ENCODE results near the gene GATM.

Gene GATM

DNA sequence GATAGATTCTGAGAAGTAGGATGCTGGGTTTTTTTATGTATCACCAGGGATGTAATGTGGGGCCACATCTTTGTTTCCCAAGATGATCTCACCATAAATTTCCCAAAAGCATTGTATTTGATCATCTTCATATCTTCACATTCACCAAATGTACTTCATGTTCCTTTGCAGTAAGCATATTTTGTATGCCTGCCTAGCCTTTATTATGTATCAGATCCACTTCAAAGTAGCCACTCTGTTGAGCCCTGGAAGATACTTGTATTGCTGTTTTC is 14.2 kb upstream of the GATM start:
- TF ChIP-seq SPI1 (IDR thresholded peaks at IDR 0.05; ENCODE audit: low read depth, low read length) (no peak), POLR2A (IDR thresholded peaks at IDR 0.05; ENCODE audit: low read depth, low read length) (no peak), POLR2AphosphoS5 (IDR thresholded peaks at IDR 0.05; ENCODE audit: low read depth, low read length) (no peak), POU2F2 (IDR thresholded peaks at IDR 0.05; ENCODE audit: low read depth, low read length) (no peak), PAX5 (IDR thresholded peaks at IDR 0.05; ENCODE audit: insufficient read depth, low read length, severe bottlenecking) (no peak), TAF1 (IDR thresholded peaks at IDR 0.05; ENCODE audit: low read depth, low read length) (no peak)
- DNase-seq (ENCODE audit: insufficient read length, low spot score) (no peak), FAIRE-seq (no peak)

DNA sequence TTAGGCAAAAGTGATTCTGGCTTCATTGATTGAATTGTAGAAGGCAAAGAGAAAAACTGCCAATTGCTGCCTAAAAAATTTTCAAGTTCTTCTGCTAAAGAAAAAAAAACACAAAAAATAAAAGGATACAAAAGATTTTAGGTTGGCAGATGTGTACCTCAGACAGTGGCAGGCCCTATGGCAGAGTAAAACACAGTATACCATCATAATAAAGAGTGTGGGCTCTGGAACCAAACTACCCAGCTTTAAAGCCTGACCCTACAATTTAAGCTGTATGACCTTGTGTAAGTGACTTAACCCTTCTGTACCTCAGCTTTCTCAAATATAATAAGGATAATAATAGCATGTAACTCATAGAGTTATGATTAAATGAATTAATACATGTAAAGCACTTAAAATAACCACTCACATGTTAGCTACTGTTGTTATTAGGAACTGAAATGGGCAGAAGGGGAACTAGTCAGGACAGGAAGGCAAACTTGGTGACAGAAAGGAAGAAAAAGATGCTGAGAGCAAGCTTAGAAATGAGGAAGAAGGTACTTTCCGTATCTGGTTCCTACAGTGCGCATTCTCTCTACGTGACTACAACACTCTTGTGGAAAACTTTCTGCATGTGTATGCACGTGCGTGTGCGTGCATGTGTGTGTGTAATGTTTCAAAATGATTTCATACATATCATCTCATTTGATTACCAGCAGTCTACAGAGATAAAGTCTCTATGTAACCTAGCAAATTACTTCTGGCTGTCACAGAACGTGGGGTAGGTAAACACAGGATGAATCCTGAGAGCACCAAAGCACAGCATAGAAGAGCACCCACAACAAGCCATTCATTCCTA is 13.6 kb upstream of the GATM start:
- TF ChIP-seq PAX5 (IDR thresholded peaks at IDR 0.05; ENCODE audit: insufficient read depth, low read length, severe bottlenecking) (no peak), SPI1 (IDR thresholded peaks at IDR 0.05; ENCODE audit: low read depth, low read length) (peak; percentile 88), POU2F2 (IDR thresholded peaks at IDR 0.05; ENCODE audit: low read depth, low read length) (no peak; the same call in 1 of the 2 replicates), POLR2AphosphoS5 (IDR thresholded peaks at IDR 0.05; ENCODE audit: low read depth, low read length) (no peak)
- FAIRE-seq (peak; percentile 99), DNase-seq (ENCODE audit: insufficient read length, low spot score) (no peak)

DNA sequence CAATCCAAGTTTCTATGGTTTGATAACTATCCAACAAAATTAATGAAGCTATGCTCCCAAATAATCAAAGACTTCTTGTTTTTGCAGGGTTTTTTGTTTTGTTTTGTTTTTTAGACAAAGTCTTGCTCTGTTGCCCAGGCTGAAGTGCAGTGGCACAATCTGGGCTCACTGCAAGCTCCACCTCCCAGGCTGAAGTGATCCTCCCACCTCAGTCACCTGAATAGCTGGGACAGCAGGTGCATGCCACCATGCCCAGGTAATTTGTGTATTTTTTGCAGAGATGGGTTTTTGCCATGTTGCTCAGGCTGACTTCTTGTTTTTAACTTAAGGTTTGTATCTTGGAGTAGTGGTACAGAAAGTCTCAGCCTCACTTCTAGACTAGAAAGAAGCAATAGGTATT is 11.0 kb upstream of the GATM start:
- FAIRE-seq (no peak), DNase-seq (ENCODE audit: insufficient read length, low spot score) (no peak)
- TF ChIP-seq SPI1 (IDR thresholded peaks at IDR 0.05; ENCODE audit: low read depth, low read length) = no peak
- TF ChIP-seq TAF1 (IDR thresholded peaks at IDR 0.05; ENCODE audit: low read depth, low read length) = no peak
- no peak for TF ChIP-seq PAX5 (IDR thresholded peaks at IDR 0.05; ENCODE audit: insufficient read depth, low read length, severe bottlenecking)
- no peak for TF ChIP-seq POLR2AphosphoS5 (IDR thresholded peaks at IDR 0.05; ENCODE audit: low read depth, low read length)
- no peak for TF ChIP-seq POU2F2 (IDR thresholded peaks at IDR 0.05; ENCODE audit: low read depth, low read length)
- TF ChIP-seq POLR2A (IDR thresholded peaks at IDR 0.05; ENCODE audit: low read depth, low read length) = no peak

DNA sequence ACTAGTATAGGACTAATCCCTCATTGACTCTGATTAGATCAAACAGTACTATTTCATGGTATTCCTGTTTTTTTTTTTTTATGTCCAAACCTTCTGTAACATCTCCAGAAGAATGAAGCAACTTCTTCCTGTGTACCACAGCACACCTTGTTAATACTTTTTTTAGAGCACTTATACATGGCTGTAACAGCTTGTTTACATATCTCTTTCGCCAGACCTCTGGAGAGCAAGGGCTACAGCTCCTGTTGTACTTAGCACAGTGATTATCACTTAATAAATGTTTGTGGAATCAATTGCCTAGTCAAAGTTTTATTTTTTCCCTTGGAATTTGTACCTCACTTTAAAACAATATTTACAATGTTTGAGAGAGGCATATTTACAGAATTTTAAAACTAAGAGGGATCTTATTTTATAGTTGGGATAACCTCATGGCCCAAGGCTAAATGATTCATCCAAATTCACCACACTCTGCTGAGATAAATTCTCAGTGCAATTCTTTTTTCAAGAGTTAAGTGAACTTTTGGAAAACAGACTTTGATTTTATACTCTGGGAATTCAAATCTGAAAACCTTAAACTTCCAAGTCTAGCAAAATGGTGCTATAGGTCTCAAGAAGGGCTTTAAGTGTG is 9.2 kb upstream of the GATM start:
- no peak for DNase-seq (ENCODE audit: insufficient read length, low spot score)
- TF ChIP-seq POLR2AphosphoS5 (IDR thresholded peaks at IDR 0.05; ENCODE audit: low read depth, low read length) = no peak
- TF ChIP-seq PAX5 (IDR thresholded peaks at IDR 0.05; ENCODE audit: insufficient read depth, low read length, severe bottlenecking) = no peak
- TF ChIP-seq TAF1 (IDR thresholded peaks at IDR 0.05; ENCODE audit: low read depth, low read length) = no peak
- no peak for TF ChIP-seq POU2F2 (IDR thresholded peaks at IDR 0.05; ENCODE audit: low read depth, low read length)
- no peak for TF ChIP-seq POLR2A (IDR thresholded peaks at IDR 0.05; ENCODE audit: low read depth, low read length)
- TF ChIP-seq SPI1 (IDR thresholded peaks at IDR 0.05; ENCODE audit: low read depth, low read length) = no peak
- no peak for FAIRE-seq

DNA sequence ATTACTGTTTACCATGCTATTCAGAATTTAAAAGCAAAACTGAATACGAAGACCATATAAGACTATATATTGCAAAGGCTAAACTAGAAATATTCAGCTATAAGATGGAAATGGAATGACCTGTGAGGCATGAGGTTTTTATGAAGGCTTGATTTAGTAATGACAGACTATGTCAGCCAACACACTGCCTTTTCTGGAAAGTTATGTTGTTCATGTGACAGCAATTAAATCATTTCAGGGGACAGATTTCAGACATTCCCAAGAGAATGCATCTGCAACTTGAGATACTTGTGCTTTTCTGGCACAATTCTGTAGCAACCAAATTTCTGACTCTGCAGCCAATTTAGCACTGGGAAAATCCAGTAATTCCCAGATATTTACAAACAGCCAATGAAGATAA is 8.6 kb upstream of the GATM start:
- no peak for FAIRE-seq
- no peak for DNase-seq (ENCODE audit: insufficient read length, low spot score)
- no peak for TF ChIP-seq TAF1 (IDR thresholded peaks at IDR 0.05; ENCODE audit: low read depth, low read length)
- no peak for TF ChIP-seq PAX5 (IDR thresholded peaks at IDR 0.05; ENCODE audit: insufficient read depth, low read length, severe bottlenecking)

DNA sequence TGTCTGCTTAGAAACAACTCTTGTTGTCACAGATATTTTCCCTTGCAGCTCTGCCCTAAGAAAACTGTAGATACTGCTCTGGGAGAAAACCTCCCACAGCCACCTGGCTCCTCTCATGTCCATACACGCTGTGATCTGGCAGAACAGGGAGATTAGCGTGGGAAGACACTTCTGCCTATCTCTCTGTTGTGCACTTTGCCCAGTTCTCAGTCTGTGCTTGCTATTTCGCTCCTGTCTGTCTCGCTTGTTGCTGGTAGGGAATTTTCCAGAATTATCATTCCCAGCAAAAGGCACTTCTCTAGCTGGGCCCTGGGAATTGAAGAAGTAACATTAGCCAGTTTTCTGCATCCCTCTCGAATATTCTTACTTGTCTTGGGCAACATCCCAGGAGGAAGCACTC is 8.1 kb upstream of the GATM start:
- FAIRE-seq = no peak
- TF ChIP-seq POLR2A (IDR thresholded peaks at IDR 0.05; ENCODE audit: low read depth, low read length) (no peak), PAX5 (IDR thresholded peaks at IDR 0.05; ENCODE audit: insufficient read depth, low read length, severe bottlenecking) (no peak), POLR2AphosphoS5 (IDR thresholded peaks at IDR 0.05; ENCODE audit: low read depth, low read length) (no peak), SPI1 (IDR thresholded peaks at IDR 0.05; ENCODE audit: low read depth, low read length) (no peak), TAF1 (IDR thresholded peaks at IDR 0.05; ENCODE audit: low read depth, low read length) (no peak), POU2F2 (IDR thresholded peaks at IDR 0.05; ENCODE audit: low read depth, low read length) (no peak)
- DNase-seq (ENCODE audit: insufficient read length, low spot score) = no peak

DNA sequence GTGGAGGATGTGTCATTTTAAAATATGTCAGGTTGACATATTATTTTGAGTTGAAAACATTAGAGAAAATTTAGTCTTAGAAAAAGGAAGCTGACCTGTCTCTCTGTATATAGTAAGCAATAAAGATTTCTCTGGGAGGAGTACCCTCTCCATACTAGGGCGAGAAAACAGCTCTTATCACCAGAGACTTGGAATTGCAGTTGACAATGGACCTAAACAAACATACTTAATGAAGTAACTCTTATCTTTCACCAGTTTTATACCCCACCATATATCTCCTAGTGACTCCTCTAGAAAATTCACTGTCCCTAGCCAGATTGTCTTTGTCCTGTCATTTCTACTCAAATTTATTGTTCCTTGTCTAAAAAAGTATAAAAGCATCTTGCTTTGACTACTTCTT is 7.2 kb upstream of the GATM start:
- no peak for TF ChIP-seq POU2F2 (IDR thresholded peaks at IDR 0.05; ENCODE audit: low read depth, low read length)
- no peak for TF ChIP-seq PAX5 (IDR thresholded peaks at IDR 0.05; ENCODE audit: insufficient read depth, low read length, severe bottlenecking)
- no peak for TF ChIP-seq SPI1 (IDR thresholded peaks at IDR 0.05; ENCODE audit: low read depth, low read length)
- TF ChIP-seq POLR2A (IDR thresholded peaks at IDR 0.05; ENCODE audit: low read depth, low read length) = no peak
- no peak for TF ChIP-seq POLR2AphosphoS5 (IDR thresholded peaks at IDR 0.05; ENCODE audit: low read depth, low read length)
- no peak for TF ChIP-seq TAF1 (IDR thresholded peaks at IDR 0.05; ENCODE audit: low read depth, low read length)
- DNase-seq (ENCODE audit: insufficient read length, low spot score) = no peak
- no peak for FAIRE-seq

DNA sequence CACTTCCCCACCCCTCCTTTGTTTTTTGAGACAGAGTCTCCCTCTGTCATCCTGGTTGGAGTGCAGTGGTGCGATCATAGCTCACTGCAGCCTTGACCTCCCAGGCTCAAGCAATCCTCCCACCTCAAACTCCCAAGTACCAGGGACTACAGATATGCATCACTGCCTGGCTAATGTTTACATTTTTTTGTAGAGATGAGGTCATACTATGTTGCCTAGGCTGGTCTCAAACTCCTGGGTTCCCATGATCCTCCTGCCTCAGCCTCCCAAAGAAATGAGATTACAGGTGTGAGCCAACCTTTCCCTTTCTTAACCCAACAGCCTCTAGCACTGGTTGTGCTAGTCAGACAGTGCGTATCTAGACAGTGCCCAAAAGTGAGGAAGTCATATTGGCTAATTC is 6.4 kb upstream of the GATM start:
- DNase-seq (ENCODE audit: insufficient read length, low spot score) (no peak), FAIRE-seq (no peak)

DNA sequence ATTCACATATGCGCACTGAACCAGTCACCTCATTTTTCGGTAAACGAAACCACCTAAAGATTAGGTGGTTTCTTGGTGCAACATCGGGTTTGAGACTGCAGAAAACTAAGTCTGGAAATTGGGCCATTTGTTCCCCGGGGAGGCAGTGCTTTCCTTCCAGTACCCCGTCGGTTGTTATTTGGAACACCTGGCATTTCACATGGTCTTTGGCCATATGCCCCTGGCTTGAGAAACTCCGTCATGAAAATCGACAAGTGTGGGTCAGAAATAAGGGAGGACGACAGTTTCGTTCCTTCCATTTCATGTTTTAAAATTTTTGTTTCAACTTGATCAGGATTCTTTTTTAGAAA is 544 bp upstream of the GATM start:
- TF ChIP-seq POLR2A (IDR thresholded peaks at IDR 0.05; ENCODE audit: low read depth, low read length) = no peak; the same call in 1 of the 2 replicates
- no peak for TF ChIP-seq PAX5 (IDR thresholded peaks at IDR 0.05; ENCODE audit: insufficient read depth, low read length, severe bottlenecking)
- TF ChIP-seq POU2F2 (IDR thresholded peaks at IDR 0.05; ENCODE audit: low read depth, low read length) = no peak
- TF ChIP-seq TAF1 (IDR thresholded peaks at IDR 0.05; ENCODE audit: low read depth, low read length) = no peak
- no peak for TF ChIP-seq SPI1 (IDR thresholded peaks at IDR 0.05; ENCODE audit: low read depth, low read length)
- no peak for TF ChIP-seq POLR2AphosphoS5 (IDR thresholded peaks at IDR 0.05; ENCODE audit: low read depth, low read length)
- FAIRE-seq (no peak), DNase-seq (ENCODE audit: insufficient read length, low spot score) (no peak)

More for the DNA sequence above, 6.4 kb upstream of the GATM start:
- TF ChIP-seq TAF1 (IDR thresholded peaks at IDR 0.05; ENCODE audit: low read depth, low read length) = no peak
- no peak for TF ChIP-seq POLR2AphosphoS5 (IDR thresholded peaks at IDR 0.05; ENCODE audit: low read depth, low read length)
- no peak for TF ChIP-seq POLR2A (IDR thresholded peaks at IDR 0.05; ENCODE audit: low read depth, low read length)
- no peak for TF ChIP-seq PAX5 (IDR thresholded peaks at IDR 0.05; ENCODE audit: insufficient read depth, low read length, severe bottlenecking)
- no peak for TF ChIP-seq POU2F2 (IDR thresholded peaks at IDR 0.05; ENCODE audit: low read depth, low read length)
- TF ChIP-seq SPI1 (IDR thresholded peaks at IDR 0.05; ENCODE audit: low read depth, low read length) = no peak
